ENCODE data around the gene ADAM10. TPM values are rescaled to one million over a fixed set of nuclear protein-coding genes. Genes with fewer than 3 reads are reported as not detected.

Gene ADAM10
- total RNA-seq, 1 experiment from 2014 or later: 133 TPM

DNA sequence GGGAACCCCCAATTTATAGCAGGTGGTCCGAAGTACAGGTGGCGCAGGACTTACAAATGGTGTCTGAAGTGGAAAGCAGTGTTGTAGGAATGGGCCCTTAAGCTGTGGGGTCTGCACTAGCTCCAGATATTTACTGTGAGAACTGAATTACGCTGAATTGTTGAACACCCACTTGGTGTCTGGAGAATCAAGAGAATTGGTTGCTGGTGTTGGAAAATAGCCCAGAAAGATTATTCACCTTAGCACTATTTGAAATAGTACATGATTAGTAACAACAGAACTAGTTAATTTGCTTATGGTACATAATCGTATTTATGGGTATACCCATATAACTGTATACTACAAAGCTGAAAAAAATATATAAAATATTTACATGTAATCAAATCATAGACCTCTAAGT lies 64.8 kb downstream of the ADAM10 start:
- Mint-ChIP-seq H3K27me3 (ENCODE audit: low read depth) (no peaks in the 10 kb centered on the region), H3K4me1 (peaks cover 22% of the 10 kb centered on the region), H3K9me3 (no peaks in the 10 kb centered on the region), H3K4me3 (no peak overlapping the region), H3K36me3 (no peaks in the 10 kb centered on the region), H3K27ac (peak overlapping the region; percentile 18; the same call in 1 of the 2 replicates)
- no peak for TF ChIP-seq KAT7 (CRISPR knock-in tag; IDR thresholded peaks at IDR 0.05; ENCODE audit: borderline replicate concordance)
- TF ChIP-seq JUN (CRISPR knock-in tag; IDR thresholded peaks at IDR 0.05): no peak
- TF ChIP-seq NR3C1 (CRISPR knock-in tag; conservative IDR thresholded peaks at IDR 0.05; ENCODE audit: low read depth): no peak
- TF ChIP-seq ATF3 (CRISPR knock-in tag; conservative IDR thresholded peaks at IDR 0.05): no peak
- TF ChIP-seq STAT6 (CRISPR knock-in tag; conservative IDR thresholded peaks at IDR 0.05; ENCODE audit: low read depth): no peak
- no peak for TF ChIP-seq ZNF317 (CRISPR knock-in tag; IDR thresholded peaks at IDR 0.05; ENCODE audit: borderline replicate concordance, low read depth)
- TF ChIP-seq ZNF671 (CRISPR knock-in tag; IDR thresholded peaks at IDR 0.05): no peak
- TF ChIP-seq GABPB1 (CRISPR knock-in tag; IDR thresholded peaks at IDR 0.05): no peak
- no peak for TF ChIP-seq CBFB (CRISPR knock-in tag; IDR thresholded peaks at IDR 0.05; ENCODE audit: low read depth)
- TF ChIP-seq FOXP1 (CRISPR knock-in tag; IDR thresholded peaks at IDR 0.05; ENCODE audit: borderline replicate concordance): no peak
- no peak for ATAC-seq
- DNase-seq (ENCODE audit: low spot score): no peak
- POLR2A ChIA-PET: no interaction called here
- CTCF ChIA-PET: no interaction called here

DNA sequence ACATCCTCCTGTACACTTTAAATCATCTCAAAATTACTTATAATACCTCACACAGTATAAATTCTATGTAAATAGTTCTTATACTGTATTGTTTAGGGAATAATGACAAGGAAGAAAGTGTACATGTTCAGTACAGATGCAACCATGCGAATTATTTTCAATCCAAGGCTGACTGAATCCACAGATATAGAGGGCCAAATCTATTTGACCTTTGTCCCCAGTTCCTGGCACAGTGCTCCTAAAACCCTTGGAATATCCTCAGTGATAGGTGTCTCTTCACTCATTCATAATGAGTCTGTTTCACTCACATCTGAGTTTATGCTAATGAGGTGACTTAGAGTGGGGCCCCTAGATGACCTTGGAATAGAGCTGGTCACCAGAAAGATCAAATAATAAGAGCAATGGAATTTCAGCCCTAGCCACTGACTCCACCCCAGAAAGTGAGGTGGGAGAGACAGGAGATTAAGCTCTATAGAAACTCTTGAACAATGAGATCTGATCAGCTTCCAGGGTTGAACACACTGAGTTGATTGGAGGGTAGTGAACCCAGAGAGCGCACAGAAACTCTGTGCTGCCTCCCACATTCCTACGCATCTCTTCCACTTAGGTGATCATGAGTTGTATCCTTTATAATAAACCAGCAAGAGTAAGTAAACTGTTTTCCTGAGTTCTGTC lies 65.3 kb downstream of the ADAM10 start:
- H3K4me3 Mint-ChIP-seq: no peak overlapping the region
- CTCF ChIA-PET: no interaction called here

GRCh38 chr15:58682234-58682633 lies 67.3 kb downstream of the ADAM10 start:
- no peak overlapping the region for H3K4me3 Mint-ChIP-seq
- H3K9me3 Mint-ChIP-seq: no peaks in the 10 kb centered on the region
- DNase-seq (ENCODE audit: low spot score) (no peak), ATAC-seq (no peak)
- no peaks in the 10 kb centered on the region; the same call in 1 of the 2 replicates for H3K36me3 Mint-ChIP-seq
- no peaks in the 10 kb centered on the region for H3K27me3 Mint-ChIP-seq (ENCODE audit: low read depth)
- ChIA-PET CTCF (no interaction called here), POLR2A (no interaction called here)
- peaks cover 18% of the 10 kb centered on the region for H3K4me1 Mint-ChIP-seq
- H3K27ac Mint-ChIP-seq: no peak overlapping the region
- no peak for TF ChIP-seq RELA (CRISPR knock-in tag; IDR thresholded peaks at IDR 0.05; ENCODE audit: borderline replicate concordance)
- TF ChIP-seq, protein P1, sequence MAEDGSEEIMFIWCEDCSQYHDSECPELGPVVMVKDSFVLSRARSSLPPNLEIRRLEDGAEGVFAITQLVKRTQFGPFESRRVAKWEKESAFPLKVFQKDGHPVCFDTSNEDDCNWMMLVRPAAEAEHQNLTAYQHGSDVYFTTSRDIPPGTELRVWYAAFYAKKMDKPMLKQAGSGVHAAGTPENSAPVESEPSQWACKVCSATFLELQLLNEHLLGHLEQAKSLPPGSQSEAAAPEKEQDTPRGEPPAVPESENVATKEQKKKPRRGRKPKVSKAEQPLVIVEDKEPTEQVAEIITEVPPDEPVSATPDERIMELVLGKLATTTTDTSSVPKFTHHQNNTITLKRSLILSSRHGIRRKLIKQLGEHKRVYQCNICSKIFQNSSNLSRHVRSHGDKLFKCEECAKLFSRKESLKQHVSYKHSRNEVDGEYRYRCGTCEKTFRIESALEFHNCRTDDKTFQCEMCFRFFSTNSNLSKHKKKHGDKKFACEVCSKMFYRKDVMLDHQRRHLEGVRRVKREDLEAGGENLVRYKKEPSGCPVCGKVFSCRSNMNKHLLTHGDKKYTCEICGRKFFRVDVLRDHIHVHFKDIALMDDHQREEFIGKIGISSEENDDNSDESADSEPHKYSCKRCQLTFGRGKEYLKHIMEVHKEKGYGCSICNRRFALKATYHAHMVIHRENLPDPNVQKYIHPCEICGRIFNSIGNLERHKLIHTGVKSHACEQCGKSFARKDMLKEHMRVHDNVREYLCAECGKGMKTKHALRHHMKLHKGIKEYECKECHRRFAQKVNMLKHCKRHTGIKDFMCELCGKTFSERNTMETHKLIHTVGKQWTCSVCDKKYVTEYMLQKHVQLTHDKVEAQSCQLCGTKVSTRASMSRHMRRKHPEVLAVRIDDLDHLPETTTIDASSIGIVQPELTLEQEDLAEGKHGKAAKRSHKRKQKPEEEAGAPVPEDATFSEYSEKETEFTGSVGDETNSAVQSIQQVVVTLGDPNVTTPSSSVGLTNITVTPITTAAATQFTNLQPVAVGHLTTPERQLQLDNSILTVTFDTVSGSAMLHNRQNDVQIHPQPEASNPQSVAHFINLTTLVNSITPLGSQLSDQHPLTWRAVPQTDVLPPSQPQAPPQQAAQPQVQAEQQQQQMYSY (CRISPR knock-in tag; IDR thresholded peaks at IDR 0.05): no peak
- no peak for TF ChIP-seq RORB (CRISPR knock-in tag; IDR thresholded peaks at IDR 0.05)
- TF ChIP-seq TP53 (CRISPR knock-in tag; IDR thresholded peaks at IDR 0.05): no peak
- no peak for TF ChIP-seq ZNF532 (CRISPR knock-in tag; IDR thresholded peaks at IDR 0.05; ENCODE audit: borderline replicate concordance)
- TF ChIP-seq ZNF317 (CRISPR knock-in tag; IDR thresholded peaks at IDR 0.05; ENCODE audit: borderline replicate concordance, low read depth): no peak
- no peak for TF ChIP-seq CREB1 (CRISPR knock-in tag; IDR thresholded peaks at IDR 0.05)
- TF ChIP-seq, protein P2, sequence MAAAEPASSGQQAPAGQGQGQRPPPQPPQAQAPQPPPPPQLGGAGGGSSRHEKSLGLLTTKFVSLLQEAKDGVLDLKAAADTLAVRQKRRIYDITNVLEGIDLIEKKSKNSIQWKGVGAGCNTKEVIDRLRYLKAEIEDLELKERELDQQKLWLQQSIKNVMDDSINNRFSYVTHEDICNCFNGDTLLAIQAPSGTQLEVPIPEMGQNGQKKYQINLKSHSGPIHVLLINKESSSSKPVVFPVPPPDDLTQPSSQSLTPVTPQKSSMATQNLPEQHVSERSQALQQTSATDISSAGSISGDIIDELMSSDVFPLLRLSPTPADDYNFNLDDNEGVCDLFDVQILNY (CRISPR knock-in tag; IDR thresholded peaks at IDR 0.05): no peak

More for the DNA sequence above, 65.3 kb downstream of the ADAM10 start:
- H3K27ac Mint-ChIP-seq: peak overlapping the region; percentile 18; the same call in 1 of the 2 replicates
- no peaks in the 10 kb centered on the region for H3K9me3 Mint-ChIP-seq
- DNase-seq (ENCODE audit: low spot score) (no peak), ATAC-seq (no peak)
- H3K27me3 Mint-ChIP-seq (ENCODE audit: low read depth): no peaks in the 10 kb centered on the region
- POLR2A ChIA-PET: no interaction called here
- no peaks in the 10 kb centered on the region for H3K36me3 Mint-ChIP-seq
- peaks cover 22% of the 10 kb centered on the region for H3K4me1 Mint-ChIP-seq
- TF ChIP-seq, protein P3, sequence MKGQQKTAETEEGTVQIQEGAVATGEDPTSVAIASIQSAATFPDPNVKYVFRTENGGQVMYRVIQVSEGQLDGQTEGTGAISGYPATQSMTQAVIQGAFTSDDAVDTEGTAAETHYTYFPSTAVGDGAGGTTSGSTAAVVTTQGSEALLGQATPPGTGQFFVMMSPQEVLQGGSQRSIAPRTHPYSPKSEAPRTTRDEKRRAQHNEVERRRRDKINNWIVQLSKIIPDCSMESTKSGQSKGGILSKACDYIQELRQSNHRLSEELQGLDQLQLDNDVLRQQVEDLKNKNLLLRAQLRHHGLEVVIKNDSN (CRISPR knock-in tag; IDR thresholded peaks at IDR 0.05): no peak
